ENCODE results near the gene KRT12. TPM values are rescaled to one million over a fixed set of nuclear protein-coding genes. Genes with fewer than 3 reads are reported as not detected.

The KRT12 gene
- not detected for polyA plus RNA-seq

- Mint-ChIP-seq H3K4me3 (peak within 1 kb of the TSS in 1 of 4 donors; percentile 65), H3K9me3 (no peaks in the 10 kb centered on the region), H3K27ac (peak within 1 kb of the TSS in 1 of 3 donors; percentile 3), H3K36me3 (no peaks in the 10 kb centered on the region), H3K27me3 (peaks cover 21% of the 10 kb centered on the region), H3K4me1 (no peaks in the 10 kb centered on the region)
Observed at GRCh38 chr17:40866838-40867237, at the start of gene KRT12. Gene KRT12, minus strand, starts transcription at chr17:40867223. Its CDS starts 37 bp downstream, at chr17:40867186.

- Mint-ChIP-seq H3K27me3 (peaks cover 5% of the 10 kb centered on the region), H3K36me3 (peaks cover 2% of the 10 kb centered on the region), H3K27ac (no peak overlapping the region), H3K4me3 (no peak overlapping the region), H3K9me3 (no peaks in the 10 kb centered on the region), H3K4me1 (peaks cover 3 to 10% (median 4%) of the 10 kb centered on the region in 3 donors)
Observed at GRCh38 chr17:40916366-40916765, 49.3 kb upstream of the KRT12 start.

GRCh38 chr17:40915721-40916256, 48.8 kb upstream of the KRT12 start:
- H3K36me3 Mint-ChIP-seq = peaks cover 2% of the 10 kb centered on the region
- H3K4me3 Mint-ChIP-seq = peak overlapping the region in 1 of 4 donors; percentile 7
- peaks cover 5% of the 10 kb centered on the region for H3K27me3 Mint-ChIP-seq
- H3K27ac Mint-ChIP-seq = no peak overlapping the region
- H3K9me3 Mint-ChIP-seq = no peaks in the 10 kb centered on the region
- peaks cover 3 to 10% (median 4%) of the 10 kb centered on the region in 3 donors for H3K4me1 Mint-ChIP-seq

GRCh38 chr17:40915199-40915661, 48.2 kb upstream of the KRT12 start:
- H3K4me1 Mint-ChIP-seq = peaks cover 3 to 10% (median 4%) of the 10 kb centered on the region in 3 donors
- H3K9me3 Mint-ChIP-seq = no peaks in the 10 kb centered on the region
- peaks cover 5% of the 10 kb centered on the region for H3K27me3 Mint-ChIP-seq
- peaks cover 2% of the 10 kb centered on the region for H3K36me3 Mint-ChIP-seq
- no peak overlapping the region for H3K27ac Mint-ChIP-seq
- no peak overlapping the region for H3K4me3 Mint-ChIP-seq

GRCh38 chr17:40914075-40914855, 47.2 kb upstream of the KRT12 start:
- no peaks in the 10 kb centered on the region for H3K9me3 Mint-ChIP-seq
- H3K27ac Mint-ChIP-seq = no peak overlapping the region
- H3K4me3 Mint-ChIP-seq = no peak overlapping the region
- peaks cover 3 to 10% (median 4%) of the 10 kb centered on the region in 3 donors for H3K4me1 Mint-ChIP-seq
- H3K36me3 Mint-ChIP-seq = peaks cover 2% of the 10 kb centered on the region
- H3K27me3 Mint-ChIP-seq = peaks cover 5% of the 10 kb centered on the region

- H3K36me3 Mint-ChIP-seq = peaks cover 2% of the 10 kb centered on the region
- no peak overlapping the region for H3K27ac Mint-ChIP-seq
- H3K4me3 Mint-ChIP-seq = no peak overlapping the region
- H3K9me3 Mint-ChIP-seq = no peaks in the 10 kb centered on the region
- H3K4me1 Mint-ChIP-seq = peaks cover 3 to 10% (median 4%) of the 10 kb centered on the region in 3 donors
- peaks cover 12% of the 10 kb centered on the region for H3K27me3 Mint-ChIP-seq
Observed at GRCh38 chr17:40912486-40913210, 45.6 kb upstream of the KRT12 start.

- H3K27ac Mint-ChIP-seq = no peak overlapping the region
- peaks cover 0 to 4% (median 0%) of the 10 kb centered on the region in 3 donors for H3K4me1 Mint-ChIP-seq
- H3K27me3 Mint-ChIP-seq = peaks cover 19% of the 10 kb centered on the region
- H3K36me3 Mint-ChIP-seq = no peaks in the 10 kb centered on the region
- H3K9me3 Mint-ChIP-seq = no peaks in the 10 kb centered on the region
- no peak overlapping the region for H3K4me3 Mint-ChIP-seq
Observed at GRCh38 chr17:40910441-40910841, 43.4 kb upstream of the KRT12 start.

- Mint-ChIP-seq H3K27me3 (peaks cover 20% of the 10 kb centered on the region), H3K36me3 (no peaks in the 10 kb centered on the region), H3K4me3 (no peak overlapping the region), H3K27ac (no peak overlapping the region), H3K9me3 (no peaks in the 10 kb centered on the region), H3K4me1 (peaks cover 0 to 1% (median 0%) of the 10 kb centered on the region in 3 donors)
Observed at GRCh38 chr17:40909755-40910154, 42.7 kb upstream of the KRT12 start.

GRCh38 chr17:40909351-40909750, 42.3 kb upstream of the KRT12 start:
- peaks cover 0 to 1% (median 0%) of the 10 kb centered on the region in 3 donors for H3K4me1 Mint-ChIP-seq
- H3K27me3 Mint-ChIP-seq = peaks cover 20% of the 10 kb centered on the region
- H3K4me3 Mint-ChIP-seq = no peak overlapping the region
- no peak overlapping the region for H3K27ac Mint-ChIP-seq
- H3K36me3 Mint-ChIP-seq = no peaks in the 10 kb centered on the region
- no peaks in the 10 kb centered on the region for H3K9me3 Mint-ChIP-seq

- peaks cover 16% of the 10 kb centered on the region for H3K27me3 Mint-ChIP-seq
- no peak overlapping the region for H3K27ac Mint-ChIP-seq
- H3K9me3 Mint-ChIP-seq = no peaks in the 10 kb centered on the region
- H3K36me3 Mint-ChIP-seq = no peaks in the 10 kb centered on the region
- no peaks in the 10 kb centered on the region for H3K4me1 Mint-ChIP-seq
- no peak overlapping the region for H3K4me3 Mint-ChIP-seq
Observed at GRCh38 chr17:40906613-40907012, 39.6 kb upstream of the KRT12 start.

GRCh38 chr17:40905370-40905769, 38.3 kb upstream of the KRT12 start:
- H3K27ac Mint-ChIP-seq = no peak overlapping the region
- H3K27me3 Mint-ChIP-seq = peaks cover 19% of the 10 kb centered on the region
- H3K4me1 Mint-ChIP-seq = no peaks in the 10 kb centered on the region
- no peaks in the 10 kb centered on the region for H3K36me3 Mint-ChIP-seq
- no peak overlapping the region for H3K4me3 Mint-ChIP-seq
- H3K9me3 Mint-ChIP-seq = no peaks in the 10 kb centered on the region

GRCh38 chr17:40903129-40903847, 36.3 kb upstream of the KRT12 start:
- peaks cover 14% of the 10 kb centered on the region for H3K27me3 Mint-ChIP-seq
- no peaks in the 10 kb centered on the region for H3K4me1 Mint-ChIP-seq
- H3K9me3 Mint-ChIP-seq = no peaks in the 10 kb centered on the region
- H3K36me3 Mint-ChIP-seq = no peaks in the 10 kb centered on the region
- H3K4me3 Mint-ChIP-seq = no peak overlapping the region
- peak overlapping the region in 1 of 3 donors; percentile 31 for H3K27ac Mint-ChIP-seq

GRCh38 chr17:40902498-40902897, 35.5 kb upstream of the KRT12 start:
- H3K27me3 Mint-ChIP-seq = peaks cover 12% of the 10 kb centered on the region
- no peak overlapping the region for H3K4me3 Mint-ChIP-seq

GRCh38 chr17:40901981-40902474, 35.0 kb upstream of the KRT12 start:
- no peaks in the 10 kb centered on the region for H3K9me3 Mint-ChIP-seq
- H3K4me3 Mint-ChIP-seq = no peak overlapping the region
- peaks cover 12% of the 10 kb centered on the region for H3K27me3 Mint-ChIP-seq
- no peaks in the 10 kb centered on the region for H3K36me3 Mint-ChIP-seq
- H3K4me1 Mint-ChIP-seq = no peaks in the 10 kb centered on the region
- no peak overlapping the region for H3K27ac Mint-ChIP-seq

More at GRCh38 chr17:40902498-40902897, 35.5 kb upstream of the KRT12 start:
- no peak overlapping the region for H3K27ac Mint-ChIP-seq
- H3K36me3 Mint-ChIP-seq = no peaks in the 10 kb centered on the region
- no peaks in the 10 kb centered on the region for H3K9me3 Mint-ChIP-seq
- no peaks in the 10 kb centered on the region for H3K4me1 Mint-ChIP-seq

Measured in IgD-negative memory B cell (primary cell).